ENCODE measurements around the gene CSNK2B. TPM values are rescaled to one million over a fixed set of nuclear protein-coding genes. Genes with fewer than 3 reads are reported as not detected.

Gene CSNK2B
- total RNA-seq, 4 donors from 2014 or later, result 381 to 429 (median 403) TPM

GRCh38 chr6:31639043-31639442, 26.8 kb upstream of the CSNK2B start:
- Histone ChIP-seq H3K27me3 (no peaks in the 10 kb centered on the region), H3K36me3 (peaks cover 98% of the 10 kb centered on the region), H3K27ac (no peak overlapping the region), H3K4me3 (no peak overlapping the region), H3K9me3 (no peaks in the 10 kb centered on the region), H3K4me1 (no peaks in the 10 kb centered on the region)
- TF ChIP-seq POLR2A (IDR thresholded peaks at IDR 0.05) (no peak), EP300 (IDR thresholded peaks at IDR 0.05) (no peak)
- WGBS, result 75% methylated on average over 8 of the region's 9 CpGs
- no peak for DNase-seq (ENCODE audit: low spot score in 2 of 2)

- H3K36me3 ChIP-seq, result peaks cover 98% of the 10 kb centered on the region
- H3K27ac ChIP-seq, result no peak overlapping the region
- TF ChIP-seq CTCF (IDR thresholded peaks at IDR 0.05), result no peak
- no peak for TF ChIP-seq POLR2AphosphoS5 (IDR thresholded peaks at IDR 0.05)
- TF ChIP-seq POLR2A (IDR thresholded peaks at IDR 0.05), result no peak
- TF ChIP-seq EP300 (IDR thresholded peaks at IDR 0.05), result no peak
- DNase-seq (ENCODE audit: low spot score in 2 of 2), result no peak
- no peak overlapping the region for H3K4me3 ChIP-seq
- 79% methylated on average over 10 of the region's 10 CpGs for WGBS
- H3K4me1 ChIP-seq, result no peaks in the 10 kb centered on the region
- no peaks in the 10 kb centered on the region for H3K27me3 ChIP-seq
- H3K9me3 ChIP-seq, result no peaks in the 10 kb centered on the region
Observed at GRCh38 chr6:31639449-31639861, 26.4 kb upstream of the CSNK2B start.

- WGBS, result 87% methylated on average over 6 of the region's 6 CpGs
- no peak for DNase-seq (ENCODE audit: low spot score in 2 of 2)
- no peaks in the 10 kb centered on the region for H3K4me1 ChIP-seq
- H3K27ac ChIP-seq, result no peak overlapping the region
- no peaks in the 10 kb centered on the region for H3K9me3 ChIP-seq
- no peaks in the 10 kb centered on the region for H3K27me3 ChIP-seq
- H3K4me3 ChIP-seq, result no peak overlapping the region
- H3K36me3 ChIP-seq, result peaks cover 98% of the 10 kb centered on the region
- no peak for TF ChIP-seq EP300 (IDR thresholded peaks at IDR 0.05)
- TF ChIP-seq CTCF (IDR thresholded peaks at IDR 0.05), result no peak
- TF ChIP-seq POLR2AphosphoS5 (IDR thresholded peaks at IDR 0.05), result no peak
- TF ChIP-seq POLR2A (IDR thresholded peaks at IDR 0.05), result no peak
Observed at GRCh38 chr6:31640612-31641011, 25.3 kb upstream of the CSNK2B start.

GRCh38 chr6:31641370-31641769, 24.5 kb upstream of the CSNK2B start:
- TF ChIP-seq CTCF (IDR thresholded peaks at IDR 0.05), result no peak
- no peaks in the 10 kb centered on the region for H3K27me3 ChIP-seq
- H3K9me3 ChIP-seq, result no peaks in the 10 kb centered on the region
- no peak overlapping the region for H3K4me3 ChIP-seq
- WGBS, result 85% methylated on average over 4 of the region's 4 CpGs
- no peaks in the 10 kb centered on the region for H3K4me1 ChIP-seq
- no peak overlapping the region for H3K27ac ChIP-seq
- DNase-seq (ENCODE audit: low spot score in 2 of 2), result no peak
- peaks cover 98% of the 10 kb centered on the region for H3K36me3 ChIP-seq

GRCh38 chr6:31642798-31643570, 22.9 kb upstream of the CSNK2B start:
- TF ChIP-seq CTCF (IDR thresholded peaks at IDR 0.05) (no peak), POLR2AphosphoS5 (IDR thresholded peaks at IDR 0.05) (no peak), POLR2A (IDR thresholded peaks at IDR 0.05) (no peak), EP300 (IDR thresholded peaks at IDR 0.05) (no peak)
- Histone ChIP-seq H3K27me3 (no peaks in the 10 kb centered on the region), H3K36me3 (peaks cover 97% of the 10 kb centered on the region), H3K27ac (no peak overlapping the region), H3K4me1 (no peaks in the 10 kb centered on the region), H3K4me3 (no peak overlapping the region), H3K9me3 (no peaks in the 10 kb centered on the region)
- 93% methylated on average over 6 of the region's 6 CpGs for WGBS
- no peak for DNase-seq (ENCODE audit: low spot score in 2 of 2)

Measured in suprapubic skin (tissue), 4 donors.